Measurements from ENCODE around the gene ODF2L.

Gene ODF2L, protein sequence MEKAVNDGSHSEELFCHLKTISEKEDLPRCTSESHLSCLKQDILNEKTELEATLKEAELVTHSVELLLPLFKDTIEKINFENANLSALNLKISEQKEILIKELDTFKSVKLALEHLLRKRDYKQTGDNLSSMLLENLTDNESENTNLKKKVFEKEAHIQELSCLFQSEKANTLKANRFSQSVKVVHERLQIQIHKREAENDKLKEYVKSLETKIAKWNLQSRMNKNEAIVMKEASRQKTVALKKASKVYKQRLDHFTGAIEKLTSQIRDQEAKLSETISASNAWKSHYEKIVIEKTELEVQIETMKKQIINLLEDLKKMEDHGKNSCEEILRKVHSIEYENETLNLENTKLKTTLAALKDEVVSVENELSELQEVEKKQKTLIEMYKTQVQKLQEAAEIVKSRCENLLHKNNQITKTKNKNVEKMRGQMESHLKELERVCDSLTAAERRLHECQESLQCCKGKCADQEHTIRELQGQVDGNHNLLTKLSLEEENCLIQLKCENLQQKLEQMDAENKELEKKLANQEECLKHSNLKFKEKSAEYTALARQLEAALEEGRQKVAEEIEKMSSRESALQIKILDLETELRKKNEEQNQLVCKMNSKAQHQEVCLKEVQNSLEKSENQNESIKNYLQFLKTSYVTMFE

DNA sequence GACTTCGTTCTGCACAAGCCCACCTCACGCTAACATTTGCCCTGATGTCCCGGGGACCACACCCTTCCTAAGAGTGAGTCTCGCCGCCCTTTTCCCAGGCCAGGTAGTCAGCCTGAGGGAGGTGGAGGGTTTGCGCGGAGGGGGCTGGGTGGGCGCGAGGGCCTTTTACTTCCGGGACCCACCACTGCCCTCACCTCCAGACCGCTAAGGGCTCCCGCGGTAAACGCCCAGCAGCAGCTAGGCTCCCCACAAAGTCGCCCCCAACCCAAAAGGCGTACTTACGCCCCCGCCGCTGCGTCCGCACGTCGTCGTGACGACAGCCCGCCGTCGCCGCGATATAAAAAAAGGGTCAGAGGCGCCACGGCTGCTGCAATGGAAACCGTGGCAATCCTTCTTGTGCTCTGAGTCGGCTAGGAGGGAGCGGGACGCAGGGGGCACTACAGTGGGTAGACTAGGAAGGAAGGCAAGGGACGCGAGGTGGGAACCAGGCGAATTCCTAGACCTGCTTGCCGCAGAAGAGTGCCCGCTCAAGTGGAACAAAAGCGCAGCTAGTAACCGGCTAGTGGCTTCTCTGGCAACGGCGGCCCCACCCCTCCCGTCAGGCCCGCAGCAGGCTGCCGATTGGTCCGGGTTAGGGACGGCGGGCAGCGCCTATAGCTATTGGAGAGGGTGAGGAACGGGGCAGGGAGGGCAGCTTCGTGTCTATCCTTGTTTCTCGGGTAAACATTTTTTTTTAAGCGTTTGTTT is at the start of gene ODF2L:
Gene ODF2L, minus strand, starts transcription at position 573 of the 747 bp plus-strand sequence. CDS start 9,296 bp downstream, outside the sequence.
- DNase-seq, result peak; percentile 59

- DNase-seq, result no peak
Observed at GRCh38 chr1:86445919-86446318, 49.8 kb upstream of the ODF2L start.

- DNase-seq, result no peak
Observed at GRCh38 chr1:86441997-86442396, 45.9 kb upstream of the ODF2L start.

- no peak for DNase-seq
Observed at GRCh38 chr1:86441581-86441980, 45.5 kb upstream of the ODF2L start.

- no peak for DNase-seq
Observed at GRCh38 chr1:86436041-86436440, 39.9 kb upstream of the ODF2L start.

GRCh38 chr1:86435327-86435726 is 39.2 kb upstream of the ODF2L start:
- DNase-seq, result no peak

DNA sequence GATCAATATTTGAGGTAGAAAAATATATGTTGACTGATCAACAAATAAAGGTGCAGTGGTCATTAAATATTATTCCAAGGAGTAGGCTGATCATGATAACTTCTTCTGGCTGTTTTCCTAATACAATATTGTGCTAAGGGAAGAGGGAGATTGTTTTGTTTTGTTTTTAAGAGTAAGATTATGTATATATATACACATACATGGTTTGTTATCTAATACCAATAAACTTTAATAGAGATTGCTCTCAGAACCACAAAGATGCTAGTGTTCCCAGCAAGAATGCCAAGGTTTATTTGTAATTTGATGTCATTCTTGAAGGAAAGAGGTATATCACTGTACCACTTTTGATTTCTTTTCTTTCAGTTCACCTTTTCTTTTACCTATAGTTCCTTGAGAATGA is 37.9 kb upstream of the ODF2L start:
- no peak for DNase-seq

DNA sequence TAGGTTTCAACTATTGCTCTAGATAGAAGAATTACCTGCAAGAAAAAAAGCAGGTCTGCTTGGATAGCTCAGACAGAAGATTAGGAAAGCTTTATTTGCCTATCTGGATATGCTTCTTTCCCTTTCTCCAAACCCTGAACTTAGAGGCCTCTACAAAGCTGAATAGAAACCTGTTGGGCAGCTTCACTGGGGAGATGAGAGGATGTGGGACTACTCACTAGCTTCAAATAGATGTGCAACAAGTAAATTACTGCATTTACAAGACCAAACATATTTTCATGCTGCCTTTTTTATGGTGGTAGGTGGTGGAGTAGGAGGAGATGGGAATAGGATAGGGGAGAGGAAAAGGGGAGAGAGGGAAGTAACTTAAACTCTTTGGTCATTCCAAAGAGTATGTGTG is 34.3 kb upstream of the ODF2L start:
- DNase-seq, result no peak

DNA sequence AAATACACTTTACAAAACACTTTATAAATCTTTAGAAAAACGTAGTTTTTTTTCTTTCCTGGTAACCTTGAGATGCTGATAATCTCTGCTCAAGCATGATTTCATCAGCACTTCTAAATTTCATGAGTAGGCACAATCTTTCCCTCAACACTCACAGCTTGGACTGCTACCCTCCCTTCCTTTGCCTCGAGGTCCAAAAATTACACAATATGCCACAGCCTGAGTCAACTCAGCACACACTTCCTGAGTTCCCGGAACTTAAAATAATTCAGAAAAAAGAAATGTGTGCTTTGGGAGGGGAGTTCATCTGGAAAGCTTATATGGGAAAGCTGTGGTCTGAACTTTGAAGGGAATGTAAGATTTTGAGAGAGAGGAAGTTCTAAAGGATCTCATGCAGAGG is 33.7 kb upstream of the ODF2L start:
- no peak for DNase-seq

- DNase-seq, result no peak
Observed at GRCh38 chr1:86429122-86429725, 33.1 kb upstream of the ODF2L start.

GRCh38 chr1:86423873-86424272 is 27.8 kb upstream of the ODF2L start, which contains the start of gene CLCA2:
CLCA2 (plus strand) TSS chr1:86424171; CDS start chr1:86424248, 77 bp downstream.
- no peak for DNase-seq

- no peak for DNase-seq
Observed at GRCh38 chr1:86423473-86423872, 27.4 kb upstream of the ODF2L start.

DNA sequence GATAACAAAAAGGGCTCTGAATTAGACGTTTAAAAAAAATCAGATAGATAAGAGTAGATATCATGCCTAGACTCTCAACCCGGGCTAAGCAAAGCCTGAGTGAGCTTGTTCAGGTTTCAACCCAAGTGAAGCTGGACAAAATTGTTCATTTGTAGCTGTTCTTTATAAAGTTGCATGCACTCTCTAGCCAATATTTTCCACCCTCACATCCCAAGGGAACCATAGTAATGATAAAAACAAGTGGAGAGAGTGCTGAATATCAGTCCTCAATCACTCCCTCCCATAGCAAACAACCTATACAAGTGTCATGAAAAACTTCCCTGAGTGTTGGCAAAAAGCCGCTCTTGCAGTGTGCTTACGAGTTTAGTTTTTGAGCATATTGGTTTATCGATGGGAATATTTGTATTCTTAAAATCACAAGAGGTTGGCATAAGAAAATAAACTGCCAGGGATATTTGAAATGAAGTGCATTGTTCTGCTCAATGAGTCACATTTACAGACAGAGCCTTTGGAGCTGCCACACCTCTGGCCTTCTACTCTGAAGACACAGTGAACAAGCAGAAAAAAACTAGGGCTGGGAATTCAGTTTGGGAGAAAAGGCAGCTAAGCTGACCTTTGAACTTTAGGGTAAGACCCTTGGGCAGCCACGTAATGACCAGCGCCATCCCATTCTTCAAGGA is 25.6 kb upstream of the ODF2L start:
- no peak for DNase-seq

- DNase-seq, result no peak
Observed at GRCh38 chr1:86419277-86419903, 23.3 kb upstream of the ODF2L start.

DNA sequence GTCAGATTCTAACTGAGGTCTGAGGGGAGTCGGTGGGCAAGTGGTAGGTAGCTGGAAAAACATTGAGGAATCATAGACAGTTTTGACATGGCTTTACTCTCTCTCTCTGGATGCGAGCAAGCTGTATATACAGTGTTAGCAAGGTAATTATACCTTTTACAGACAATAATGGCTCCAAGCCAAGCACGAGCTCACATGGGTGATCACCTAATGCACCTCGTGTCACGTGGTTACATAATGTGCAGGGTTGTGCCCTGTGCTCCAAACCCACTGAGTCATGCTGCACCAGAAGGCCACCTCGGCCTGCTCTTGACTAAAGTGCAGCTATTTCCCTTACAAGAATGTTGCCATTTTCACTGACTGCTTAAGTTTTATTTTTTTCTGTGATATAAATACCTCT is 20.2 kb upstream of the ODF2L start:
- peak; percentile 93 for DNase-seq

DNA sequence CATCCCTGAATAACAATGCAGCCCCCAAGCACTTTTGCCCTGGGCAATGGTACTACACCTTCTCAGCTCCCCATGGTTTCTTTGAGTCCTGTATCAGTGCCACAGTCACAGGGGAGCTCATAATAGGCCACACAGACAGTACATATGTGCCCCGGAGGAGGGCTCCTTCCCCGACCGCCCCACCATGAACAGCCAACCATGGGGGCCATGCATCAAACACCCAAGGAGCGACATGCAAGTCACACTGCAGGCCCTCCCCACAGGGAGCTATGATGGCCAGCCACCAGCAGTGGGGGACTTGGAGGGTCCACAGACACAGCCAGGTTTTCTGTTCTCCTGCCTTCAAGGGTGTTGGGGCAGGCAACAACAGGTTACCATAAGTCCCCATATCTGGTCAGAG is 14.8 kb upstream of the ODF2L start:
- DNase-seq, result no peak

DNA sequence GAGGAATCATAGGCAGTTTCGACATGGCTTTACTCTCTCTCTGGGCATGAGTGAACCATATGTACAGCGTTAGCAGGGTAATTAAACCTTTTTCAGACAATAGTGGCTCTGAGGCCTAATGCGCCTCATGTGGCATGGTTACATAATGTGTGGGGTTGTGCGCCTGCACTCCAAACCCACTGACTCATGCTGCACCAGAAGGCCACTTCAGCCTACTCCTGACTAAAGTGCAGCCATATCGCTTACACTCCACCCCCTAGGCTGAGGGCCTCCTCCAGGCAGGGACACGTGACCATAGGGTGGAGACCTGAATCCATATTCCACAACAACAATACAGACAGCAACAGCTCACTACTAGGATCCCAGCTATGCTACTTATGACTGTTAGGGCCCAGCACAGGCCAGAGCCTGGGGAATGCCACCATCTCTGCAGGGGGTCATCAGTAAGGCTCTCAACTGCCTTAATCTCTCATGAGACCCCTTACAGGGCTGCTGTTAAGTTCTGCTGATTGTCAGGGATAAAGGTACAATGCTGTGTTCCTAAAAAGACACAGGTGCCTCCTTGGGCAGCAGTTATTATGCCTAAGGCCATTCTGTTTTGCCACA is 13.4 kb upstream of the ODF2L start:
- DNase-seq, result peak; percentile 94

- no peak for DNase-seq
Observed at GRCh38 chr1:86396498-86396890, 371 bp upstream of the ODF2L start.

- no peak for DNase-seq
Observed at GRCh38 chr1:86394416-86394815, 1.7 kb downstream of the ODF2L start.

DNA sequence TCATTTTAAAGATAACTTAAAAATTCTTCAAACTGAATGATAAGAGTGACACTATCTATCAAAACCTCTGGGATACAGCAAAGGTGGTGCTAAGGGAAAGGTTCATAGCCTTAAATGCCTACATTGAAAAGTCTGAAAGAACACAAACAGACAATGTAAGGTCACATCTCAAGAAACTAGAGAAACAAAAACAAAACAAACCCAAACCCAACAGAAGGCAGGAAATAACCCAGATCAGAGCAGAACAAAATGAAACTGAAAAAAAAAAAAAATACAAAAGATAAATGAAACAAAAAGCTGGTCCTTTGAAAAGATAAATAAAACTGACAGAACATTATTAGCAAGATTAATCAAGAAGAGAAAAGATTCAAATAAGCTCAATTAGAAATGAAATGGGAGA is 6.8 kb downstream of the ODF2L start:
- no peak for DNase-seq

DNA sequence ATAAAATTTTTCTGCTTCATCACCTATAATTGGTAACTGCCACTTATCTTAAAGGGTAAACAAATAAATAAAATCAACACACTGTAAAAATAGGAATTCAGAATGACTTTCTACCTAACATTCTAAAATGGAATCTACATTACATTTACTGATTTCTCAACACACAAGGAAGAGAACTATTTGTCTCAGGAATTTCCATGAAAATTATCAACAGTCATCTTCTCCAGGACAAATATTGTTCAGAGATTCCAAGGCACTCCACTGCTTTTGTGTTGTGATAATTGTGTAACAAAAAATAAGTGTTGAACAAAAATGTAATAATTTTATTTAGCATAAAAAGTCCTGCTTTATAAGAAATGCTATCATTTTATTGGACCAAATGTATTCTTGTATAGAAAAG is 7.3 kb downstream of the ODF2L start:
- no peak for DNase-seq
